Measurements from ENCODE around the gene SORT1. TPM values are rescaled to one million over a fixed set of nuclear protein-coding genes. Genes with fewer than 3 reads are reported as not detected.

The SORT1 gene
- polyA plus RNA-seq, 3 donors = 21.3 to 41.1 (median 35.3) TPM

DNA sequence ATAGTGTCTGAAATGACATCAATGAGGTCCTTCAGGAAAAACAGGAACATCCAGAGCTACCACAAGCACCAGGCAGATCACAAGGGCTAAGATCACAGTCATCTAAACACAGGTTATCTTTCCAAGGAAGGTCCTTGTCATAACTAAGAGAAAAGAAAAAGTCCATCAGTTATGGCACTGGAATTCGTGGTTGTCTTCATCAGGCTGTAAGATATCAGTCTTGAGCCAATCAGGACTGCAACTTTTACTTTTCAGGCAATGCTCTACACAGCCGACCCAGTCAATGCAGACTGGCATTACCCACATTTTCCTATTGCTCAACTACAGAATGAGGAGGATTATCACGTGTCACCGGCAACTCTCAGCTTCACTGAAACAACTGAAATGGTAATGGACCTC lies 26.4 kb downstream of the SORT1 start:
- Mint-ChIP-seq H3K9me3 (peaks cover 0 to 4% (median 0%) of the 10 kb centered on the region in 7 donors), H3K4me3 (peak overlapping the region; percentile 59 to 71), H3K27ac (peak overlapping the region; percentile 87 to 95 (median 89)), H3K4me1 (peaks cover 61% of the 10 kb centered on the region), H3K27me3 (ENCODE audit: low read depth in 3 of 3) (peaks cover 0 to 1% (median 0%) of the 10 kb centered on the region in 3 donors), H3K36me3 (peaks cover 21 to 24% of the 10 kb centered on the region in 2 donors)
- no peak overlapping the region for H3K9ac ChIP-seq (ENCODE audit: insufficient read depth, low read length, poor library complexity, severe bottlenecking)
- H4K20me1 ChIP-seq (ENCODE audit: insufficient read depth, low read length) = peaks cover 43% of the 10 kb centered on the region
- DNase-seq = peak; percentile 57 to 84 (median 79)
- peak overlapping the region; percentile 48 to 71 for H3K27ac ChIP-seq (ENCODE audit: low read depth in 1 of 2, low read length in 2 of 2)
- H3K36me3 ChIP-seq (replicated peaks in 1 of 2; ENCODE audit: control insufficient read depth in 1 of 2, insufficient read depth in 2 of 2, low read length in 2 of 2) = peaks cover 11 to 16% of the 10 kb centered on the region in 2 donors
- 0% methylated on average over 1 of the region's 4 CpGs for WGBS (ENCODE audit: insufficient coverage)
- intact Hi-C loops (cut with micrococcal nuclease) = no loop called here
- no peaks in the 10 kb centered on the region for H3K27me3 ChIP-seq (ENCODE audit: control insufficient read depth in 2 of 2, insufficient read depth in 2 of 2, low read length in 2 of 2)
- no peaks in the 10 kb centered on the region for H3K9me3 ChIP-seq (replicated peaks in 1 of 2; ENCODE audit: control insufficient read depth in 1 of 2, insufficient read depth in 1 of 2, low read length in 2 of 2)
- H3K79me2 ChIP-seq (ENCODE audit: insufficient read depth, low read length) = peaks cover 81% of the 10 kb centered on the region
- TF ChIP-seq, protein P1, sequence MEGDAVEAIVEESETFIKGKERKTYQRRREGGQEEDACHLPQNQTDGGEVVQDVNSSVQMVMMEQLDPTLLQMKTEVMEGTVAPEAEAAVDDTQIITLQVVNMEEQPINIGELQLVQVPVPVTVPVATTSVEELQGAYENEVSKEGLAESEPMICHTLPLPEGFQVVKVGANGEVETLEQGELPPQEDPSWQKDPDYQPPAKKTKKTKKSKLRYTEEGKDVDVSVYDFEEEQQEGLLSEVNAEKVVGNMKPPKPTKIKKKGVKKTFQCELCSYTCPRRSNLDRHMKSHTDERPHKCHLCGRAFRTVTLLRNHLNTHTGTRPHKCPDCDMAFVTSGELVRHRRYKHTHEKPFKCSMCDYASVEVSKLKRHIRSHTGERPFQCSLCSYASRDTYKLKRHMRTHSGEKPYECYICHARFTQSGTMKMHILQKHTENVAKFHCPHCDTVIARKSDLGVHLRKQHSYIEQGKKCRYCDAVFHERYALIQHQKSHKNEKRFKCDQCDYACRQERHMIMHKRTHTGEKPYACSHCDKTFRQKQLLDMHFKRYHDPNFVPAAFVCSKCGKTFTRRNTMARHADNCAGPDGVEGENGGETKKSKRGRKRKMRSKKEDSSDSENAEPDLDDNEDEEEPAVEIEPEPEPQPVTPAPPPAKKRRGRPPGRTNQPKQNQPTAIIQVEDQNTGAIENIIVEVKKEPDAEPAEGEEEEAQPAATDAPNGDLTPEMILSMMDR (IDR thresholded peaks at IDR 0.05) = no peak
- H3K4me3 ChIP-seq (replicated peaks in 1 of 3; ENCODE audit: low read depth in 2 of 3, low read length in 3 of 3) = peak overlapping the region in 1 of 3 experiments; percentile 64
- H3K4me2 ChIP-seq (replicated peaks; ENCODE audit: extremely low read depth, low read length, poor library complexity, severe bottlenecking) = peak overlapping the region; percentile 61
- H3K4me1 ChIP-seq (ENCODE audit: control insufficient read depth in 1 of 2, insufficient read depth in 2 of 2, low read length in 2 of 2) = peaks cover 54 to 57% of the 10 kb centered on the region in 2 donors
- H2AFZ ChIP-seq (ENCODE audit: insufficient read depth, low read depth, low read length, poor library complexity, severe bottlenecking) = no peak overlapping the region

DNA sequence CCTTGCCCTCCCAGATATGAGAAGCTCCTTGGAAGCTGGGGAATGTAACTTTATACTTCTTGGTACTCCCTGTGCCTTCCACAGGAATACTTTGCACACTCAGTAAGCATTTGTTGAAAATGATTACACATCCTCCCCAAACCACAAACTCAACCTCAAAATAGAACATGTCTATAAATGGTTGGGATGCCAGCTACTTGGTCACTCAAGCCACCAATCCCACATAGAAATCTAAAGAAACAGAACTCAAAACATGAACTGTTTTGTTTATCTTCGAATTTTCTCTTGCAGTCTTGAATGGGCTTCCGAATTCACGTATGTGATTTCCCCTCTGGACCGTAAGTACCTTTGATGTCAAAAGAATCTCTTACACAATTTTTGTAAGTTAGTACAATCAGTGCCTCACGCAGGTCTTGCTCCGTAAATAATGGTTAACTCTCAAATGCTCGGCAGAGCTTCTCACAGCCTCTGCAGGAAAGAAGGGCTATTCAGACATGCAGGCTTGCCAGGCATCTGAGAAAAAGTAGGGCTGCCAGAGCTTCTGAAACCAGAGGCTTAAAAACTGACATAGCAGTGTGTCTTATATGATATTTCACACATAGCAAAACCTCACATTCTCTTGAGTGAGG lies 26.9 kb downstream of the SORT1 start:
- intact Hi-C loops (cut with micrococcal nuclease) = no loop called here
- peak in 2 of 3 donors; percentile 34 for DNase-seq
- H4K20me1 ChIP-seq (ENCODE audit: insufficient read depth, low read length) = peaks cover 41% of the 10 kb centered on the region
- peaks cover 0 to 1% (median 0%) of the 10 kb centered on the region in 3 donors for H3K27me3 Mint-ChIP-seq (ENCODE audit: low read depth in 3 of 3)
- H3K4me1 Mint-ChIP-seq = peaks cover 57% of the 10 kb centered on the region
- H3K4me1 ChIP-seq (ENCODE audit: control insufficient read depth in 1 of 2, insufficient read depth in 2 of 2, low read length in 2 of 2) = peaks cover 54 to 57% of the 10 kb centered on the region in 2 donors
- peak overlapping the region; percentile 59 to 71 for H3K4me3 Mint-ChIP-seq
- no peaks in the 10 kb centered on the region for H3K27me3 ChIP-seq (ENCODE audit: control insufficient read depth in 2 of 2, insufficient read depth in 2 of 2, low read length in 2 of 2)
- H3K36me3 ChIP-seq (replicated peaks in 1 of 2; ENCODE audit: control insufficient read depth in 1 of 2, insufficient read depth in 2 of 2, low read length in 2 of 2) = peaks cover 16 to 21% of the 10 kb centered on the region in 2 donors
- peaks cover 26 to 29% of the 10 kb centered on the region in 2 donors for H3K36me3 Mint-ChIP-seq
- H3K4me3 ChIP-seq (replicated peaks in 1 of 3; ENCODE audit: low read depth in 2 of 3, low read length in 3 of 3) = peak overlapping the region in 2 of 3 experiments; percentile 9 to 64
- H3K9ac ChIP-seq (ENCODE audit: insufficient read depth, low read length, poor library complexity, severe bottlenecking) = no peak overlapping the region
- no peaks in the 10 kb centered on the region for H3K9me3 ChIP-seq (replicated peaks in 1 of 2; ENCODE audit: control insufficient read depth in 1 of 2, insufficient read depth in 1 of 2, low read length in 2 of 2)
- H3K27ac ChIP-seq (ENCODE audit: low read depth in 1 of 2, low read length in 2 of 2) = peak overlapping the region; percentile 48 to 71
- WGBS (ENCODE audit: insufficient coverage) = 0% methylated on average over 5 of the region's 7 CpGs
- H3K27ac Mint-ChIP-seq = peak overlapping the region; percentile 87 to 95 (median 89)
- H3K4me2 ChIP-seq (replicated peaks; ENCODE audit: extremely low read depth, low read length, poor library complexity, severe bottlenecking) = peak overlapping the region; percentile 61
- no peak overlapping the region for H2AFZ ChIP-seq (ENCODE audit: insufficient read depth, low read depth, low read length, poor library complexity, severe bottlenecking)
- TF ChIP-seq, protein P1 (IDR thresholded peaks at IDR 0.05) = no peak
- peaks cover 77% of the 10 kb centered on the region for H3K79me2 ChIP-seq (ENCODE audit: insufficient read depth, low read length)
- peaks cover 0 to under 1% (median 0%) of the 10 kb centered on the region in 7 donors for H3K9me3 Mint-ChIP-seq
